HG03103 (cell line): ENCODE data around the gene SPAM1.
"Not testable (repeated sequence)": the region's sequence is repeated elsewhere in the genome, so short reads cannot be mapped to it uniquely, and the experiment has no call there.

Experiments used
- ATAC-seq: cut with Tn5 transposase; IDR thresholded peaks from one replicate; pipeline ENCODE4 v1.9.1; 2021; ENCODE audit warnings: low read depth; ENCODE audit not compliant: unreplicated experiment

SPAM1 gene

GRCh38 chr7:123945938-123946337 is 20.9 kb downstream of the SPAM1 start:
- no peak for ATAC-seq

GRCh38 chr7:123948136-123948535 is 23.1 kb downstream of the SPAM1 start:
- ATAC-seq, result no peak

- ATAC-seq, result no peak
These were observed 33.2 kb downstream of the SPAM1 start for GRCh38 chr7:123958186-123958703.

DNA sequence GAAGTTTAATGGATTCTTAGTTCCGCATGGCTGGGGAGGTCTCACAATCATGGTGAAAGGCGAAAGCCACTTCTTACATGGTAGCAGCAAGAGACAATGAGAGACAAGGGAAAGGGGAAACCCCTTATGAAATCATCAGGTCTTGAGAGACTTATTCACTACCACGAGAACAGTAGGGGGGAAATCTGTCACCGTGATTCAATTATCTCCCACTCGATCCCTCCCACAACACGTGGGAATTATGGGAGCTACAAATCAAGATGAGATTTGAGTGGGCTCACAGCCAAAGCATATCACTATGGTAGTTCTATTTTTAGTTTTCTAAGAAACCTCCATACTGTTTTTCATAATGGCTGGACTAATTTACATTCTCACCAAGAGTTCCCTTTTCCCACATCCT is 36.7 kb downstream of the SPAM1 start:
- ATAC-seq, result no peak

GRCh38 chr7:123966936-123967335 is 41.9 kb downstream of the SPAM1 start:
- no peak for ATAC-seq

DNA sequence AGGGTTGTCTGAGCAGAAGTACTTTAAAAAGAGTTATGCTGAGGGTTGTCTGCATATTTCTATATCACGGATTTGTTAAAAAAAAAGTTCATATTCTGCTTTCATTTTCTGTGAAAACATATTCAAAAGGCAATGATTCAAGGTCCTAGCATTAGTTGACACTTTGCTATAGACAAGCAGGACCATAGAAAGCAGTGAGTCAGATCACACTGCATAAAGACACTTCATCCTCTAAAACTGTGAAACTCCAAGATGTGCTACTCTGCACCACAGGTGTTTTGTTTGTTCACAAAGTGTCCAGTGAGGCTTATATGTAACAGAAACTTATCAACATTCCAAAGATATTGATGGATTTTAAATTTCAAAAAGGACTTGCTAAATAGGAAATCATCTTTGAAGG is 47.0 kb downstream of the SPAM1 start:
- no peak for ATAC-seq

DNA sequence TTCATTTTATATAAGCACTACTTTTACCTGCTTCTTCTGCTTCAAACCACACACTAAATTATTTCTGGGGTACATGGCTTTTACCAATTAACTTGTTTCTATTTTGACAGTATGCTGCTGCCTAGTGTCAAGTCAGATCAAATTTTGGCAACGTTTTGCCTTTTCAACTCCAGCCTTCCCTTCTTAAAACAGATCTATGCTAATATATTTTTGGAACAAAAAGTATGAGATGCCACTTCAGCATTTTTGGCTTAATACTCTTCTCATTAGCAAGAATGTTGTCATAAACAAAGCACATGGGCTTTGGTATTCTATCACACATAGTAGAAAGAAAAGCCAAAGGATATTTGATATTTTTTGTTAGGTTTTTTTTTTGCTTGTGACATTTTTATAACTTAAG is 47.8 kb downstream of the SPAM1 start:
- no peak for ATAC-seq

DNA sequence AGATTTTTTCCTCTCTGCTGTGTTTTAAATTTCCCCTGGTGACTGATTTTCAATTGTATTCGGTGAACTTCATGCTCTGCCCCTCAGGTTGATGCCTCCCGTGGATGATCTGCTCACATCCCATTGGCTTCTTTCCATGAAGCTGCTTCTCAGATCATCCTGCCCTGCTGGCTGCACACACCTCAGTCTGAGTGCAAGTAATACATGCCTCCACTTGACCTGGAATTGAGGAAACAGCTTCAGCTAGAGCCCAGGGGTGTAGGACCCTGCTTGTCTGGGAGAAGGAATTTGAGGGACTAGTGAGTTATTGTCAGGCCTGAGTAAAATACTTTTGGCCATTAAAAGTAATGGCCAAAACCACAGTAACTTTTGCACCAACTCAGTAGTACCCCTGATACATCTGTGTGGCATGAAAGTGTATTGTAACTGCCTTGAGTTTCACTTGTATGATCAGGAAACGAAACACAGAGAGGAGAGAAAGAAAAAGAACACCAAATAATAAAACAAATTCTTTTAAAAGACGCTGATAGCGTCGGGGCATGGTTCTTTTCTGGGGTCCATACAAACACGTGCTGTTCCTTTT is 49.4 kb downstream of the SPAM1 start:
- ATAC-seq, result no peak

DNA sequence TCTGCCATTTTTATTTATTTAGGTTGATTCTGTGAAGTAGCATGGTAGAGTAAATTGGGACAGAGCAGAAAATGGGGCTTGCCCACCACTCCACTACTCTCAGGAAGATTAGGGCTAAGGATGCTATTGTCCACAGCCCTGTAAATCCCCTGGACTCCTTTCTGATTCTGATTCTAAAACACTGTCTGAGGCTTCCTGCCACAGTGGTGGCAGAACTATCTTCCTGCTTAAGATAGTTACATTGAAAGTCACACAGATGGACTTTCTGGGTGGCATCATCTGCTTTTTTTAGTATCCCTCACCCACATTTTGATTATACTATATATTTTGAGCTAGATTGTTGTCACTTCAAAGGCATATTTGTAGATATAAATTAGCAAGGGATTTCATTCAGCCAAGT is 50.0 kb downstream of the SPAM1 start:
- ATAC-seq, result no peak

- ATAC-seq, result no peak
These were observed 52.0 kb downstream of the SPAM1 start for GRCh38 chr7:123977081-123977480.

GRCh38 chr7:123979876-123980275 is 54.8 kb downstream of the SPAM1 start:
- no peak for ATAC-seq

DNA sequence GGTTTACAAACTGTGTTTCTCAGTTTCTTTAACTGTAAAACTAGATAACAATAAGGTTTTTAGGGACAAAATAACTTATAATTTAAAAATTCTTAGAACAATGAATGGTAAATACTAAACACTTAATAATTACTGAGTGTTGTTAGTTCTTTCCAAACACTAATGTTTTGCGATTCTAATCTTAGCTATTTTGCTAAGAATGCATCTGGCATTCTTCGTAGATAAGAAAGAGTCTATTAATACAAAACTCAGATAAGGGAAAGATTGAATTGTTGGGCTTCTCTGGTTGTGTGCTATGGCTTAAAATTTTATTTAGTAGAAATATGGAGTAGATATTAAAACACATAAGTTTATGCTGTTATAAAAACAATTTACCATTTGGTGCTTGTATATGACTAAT is 62.4 kb downstream of the SPAM1 start:
- ATAC-seq, result no peak

DNA sequence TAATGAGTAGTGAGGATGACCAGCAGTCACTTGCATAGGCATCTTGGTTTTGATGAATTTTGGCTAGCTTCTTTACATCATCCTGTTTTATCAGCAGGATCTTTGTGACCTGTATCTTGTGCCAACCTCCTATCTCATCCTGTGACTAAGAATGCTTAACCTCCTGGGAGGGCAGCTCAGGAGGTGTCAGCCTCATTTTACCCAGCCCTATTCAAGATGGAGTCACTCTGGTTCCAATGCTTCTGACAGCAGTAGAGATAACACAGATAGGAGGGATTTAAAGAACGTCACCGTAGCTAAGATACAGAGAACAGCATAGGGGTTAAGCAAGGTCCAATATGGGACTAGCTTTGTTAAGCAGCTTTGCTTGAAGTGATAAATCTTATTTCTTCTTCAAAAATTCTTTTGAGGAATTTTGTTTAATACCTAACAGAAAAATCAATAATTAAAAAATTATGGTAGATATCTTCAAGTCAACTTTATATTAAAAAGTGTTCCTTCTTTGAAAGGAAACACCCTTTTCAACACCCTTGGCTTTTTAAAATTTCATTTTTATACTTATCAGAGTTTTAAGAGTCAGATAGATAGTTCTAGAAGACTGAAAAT is 68.0 kb downstream of the SPAM1 start:
- ATAC-seq, result no peak

- ATAC-seq, result no peak
These were observed 69.0 kb downstream of the SPAM1 start for GRCh38 chr7:123993996-123994395.

DNA sequence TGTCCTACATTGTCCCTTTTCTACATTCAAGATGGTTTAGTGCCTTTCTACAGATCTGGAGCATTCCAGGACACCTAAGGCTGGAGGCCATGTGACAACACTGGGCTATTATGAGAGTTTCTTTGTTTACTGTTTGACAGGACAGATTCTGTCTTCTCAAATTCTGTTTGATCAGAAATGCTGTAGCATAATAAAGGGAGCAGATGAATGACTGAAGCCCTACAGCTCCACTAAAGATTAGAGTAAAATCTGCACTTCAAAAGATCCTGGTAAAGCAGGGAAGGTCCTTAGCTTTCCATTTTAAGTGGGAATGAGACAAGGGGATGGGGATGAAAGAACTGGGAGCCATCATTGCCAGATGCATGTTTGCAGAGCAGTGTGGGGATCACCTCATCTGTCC is 69.4 kb downstream of the SPAM1 start:
- ATAC-seq, result no peak

DNA sequence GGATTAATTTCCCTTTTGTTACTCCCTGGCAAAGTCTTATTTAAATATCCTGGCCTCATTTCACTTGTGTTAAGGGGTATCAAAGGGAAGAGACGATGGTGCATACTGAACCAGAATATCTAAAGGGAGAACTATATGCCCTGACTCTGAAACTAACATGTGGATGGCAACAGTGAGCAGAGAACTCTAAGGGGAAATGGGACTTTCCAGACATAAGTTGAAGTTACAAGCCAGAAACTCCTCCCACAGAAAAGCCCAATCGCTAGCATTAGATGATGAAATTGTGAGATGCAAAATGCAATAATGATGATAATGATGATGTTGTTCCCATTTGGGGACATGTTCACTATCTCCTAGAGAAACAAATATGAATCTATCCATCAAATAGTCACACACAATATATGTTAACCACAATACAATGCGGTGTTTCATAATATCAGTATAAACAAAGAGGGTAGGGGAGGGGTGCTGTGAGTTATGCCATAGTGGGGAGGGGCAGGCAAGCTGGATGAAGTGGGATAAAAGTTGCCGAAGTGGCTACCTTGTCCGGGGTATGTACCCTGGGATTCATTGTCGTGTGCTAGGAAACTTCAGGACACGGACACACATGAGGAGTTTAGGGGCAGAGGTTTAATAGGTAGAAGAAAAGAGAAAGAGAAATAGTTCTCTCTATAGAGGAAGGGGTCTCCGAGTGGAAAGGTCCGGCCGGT is 70.7 kb downstream of the SPAM1 start:
- no peak for ATAC-seq

DNA sequence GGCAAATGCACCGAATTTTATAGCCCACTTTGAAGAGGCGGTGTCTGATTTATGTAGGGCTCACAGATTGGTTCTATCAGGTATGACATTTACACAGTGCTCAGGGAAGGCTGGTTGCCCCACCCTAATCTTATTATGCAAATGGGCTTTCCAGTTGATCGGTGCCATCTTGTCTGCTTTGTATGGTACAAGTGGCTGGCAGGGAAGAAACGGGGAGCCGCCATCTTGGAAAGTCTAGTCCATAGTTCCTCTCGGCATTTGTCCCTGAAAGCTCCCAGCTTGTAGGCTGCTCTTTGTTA is 71.2 kb downstream of the SPAM1 start:
- no peak for ATAC-seq

DNA sequence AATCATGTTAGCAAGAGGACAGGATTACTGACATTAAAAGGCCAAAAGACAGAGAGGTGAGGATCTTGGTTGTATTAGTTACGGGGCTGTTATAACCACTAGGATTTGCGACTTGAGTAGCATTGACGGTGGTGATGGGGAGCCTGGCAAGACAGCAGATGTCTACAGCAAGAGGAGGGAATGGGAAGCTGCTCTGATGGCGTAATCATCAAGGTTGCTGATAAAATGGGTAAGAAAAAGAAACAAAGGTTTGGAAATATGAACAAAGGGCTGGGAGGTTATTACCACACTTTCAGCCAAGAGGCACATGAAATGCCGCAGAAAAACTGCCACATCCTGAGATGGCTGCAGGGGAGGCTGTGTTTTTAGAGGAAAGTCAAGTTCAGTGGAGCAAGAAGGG is 73.9 kb downstream of the SPAM1 start:
- no peak for ATAC-seq

- ATAC-seq, result no peak
These were observed 74.7 kb downstream of the SPAM1 start for GRCh38 chr7:123999703-124000102.

- ATAC-seq, result not testable (repeated sequence)
These were observed 83.3 kb downstream of the SPAM1 start for GRCh38 chr7:124008296-124008695.

DNA sequence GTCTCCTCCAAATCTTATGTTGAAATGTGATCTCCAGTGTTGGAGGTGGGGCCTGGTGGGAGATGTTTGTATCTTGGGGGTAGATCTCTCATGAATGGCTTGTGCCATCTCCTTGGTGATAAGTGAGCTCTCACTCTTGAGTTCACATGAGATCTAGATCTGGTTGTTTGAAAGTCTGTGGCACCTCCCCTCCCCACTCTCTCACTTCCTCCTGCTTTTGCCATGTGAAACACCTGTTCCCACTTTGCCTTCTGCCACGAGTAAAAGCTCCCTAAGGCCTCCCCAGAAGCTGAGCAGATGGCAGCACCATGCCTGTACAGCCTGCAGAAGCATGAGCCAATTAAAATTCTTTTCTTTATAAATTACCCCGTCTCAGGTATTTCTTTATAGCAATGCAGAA is 84.3 kb downstream of the SPAM1 start:
- no peak for ATAC-seq
